ENCODE measurements around the gene TEAD1. TPM values are rescaled to one million over a fixed set of nuclear protein-coding genes. Genes with fewer than 3 reads are reported as not detected.

Gene TEAD1
- total and polyA plus RNA-seq, 2 donors (not counting 3 experiments of a cell fraction or from before 2014, with no cell fraction given) = 15.3 to 49.0 TPM

- H2AFZ ChIP-seq (ENCODE audit: low read depth, low read length) = no peak overlapping the region
- H3K27me3 ChIP-seq (ENCODE audit: control insufficient read depth in 2 of 2, insufficient read depth in 2 of 2, low read length in 2 of 2) = no peaks in the 10 kb centered on the region
- H3K36me3 ChIP-seq (ENCODE audit: control insufficient read depth in 2 of 2, extremely low read depth in 1 of 2, insufficient read depth in 2 of 2, low read length in 2 of 2) = no peaks in the 10 kb centered on the region
- BruUV-seq (replicated peaks) = no TSS peak
- H3K79me2 ChIP-seq (ENCODE audit: control insufficient read depth, insufficient read depth, low read length) = peaks cover 4% of the 10 kb centered on the region
- FAIRE-seq (peak; percentile 90), DNase-seq (ENCODE audit: low read depth, low spot score) (peak; percentile 83)
- H3K27ac ChIP-seq (ENCODE audit: insufficient read depth, low read depth, low read length) = peak overlapping the region; percentile 17
- dilution Hi-C loops (cut with MboI; ENCODE audit: extremely low pct_ligation_motif_present, low sequenced_read_pairs) = no loop called here
- H3K9me1 ChIP-seq (replicated peaks; ENCODE audit: control insufficient read depth, extremely low read depth, insufficient read depth, low read length) = no peaks in the 10 kb centered on the region
- POLR2A ChIA-PET = interaction anchor here (0.6 to 0.7 kb wide), 3 partner anchors 83 to 1959 kb away, joined by 4 to 5 read pairs (median 5); no protein-coding TSS in a partner anchor
- H3K9me3 ChIP-seq (replicated peaks; ENCODE audit: control insufficient read depth, insufficient read depth, low read length) = no peaks in the 10 kb centered on the region
- H3K9ac ChIP-seq (replicated peaks; ENCODE audit: extremely low read depth, insufficient read depth, low read length) = no peak overlapping the region
- CTCF ChIA-PET = interaction anchor here (0.8 to 2.4 kb wide), 8 partner anchors 12 to 499 kb away, joined by 3 to 8 read pairs (median 4); no protein-coding TSS in a partner anchor
- intact Hi-C loops (cut with micrococcal nuclease) = loop anchor here (1.0 kb wide), 1 partner anchor 12 kb away; no protein-coding TSS in a partner anchor
- peaks cover 14% of the 10 kb centered on the region for H3K4me1 ChIP-seq (ENCODE audit: control insufficient read depth, extremely low read depth, insufficient read depth, low read length)
- H3K4me3 ChIP-seq (replicated peaks in 1 of 3; ENCODE audit: insufficient read depth in 1 of 3, low read depth in 1 of 3, low read length in 3 of 3) = no peak overlapping the region
- peak overlapping the region; percentile 55 for H3K4me2 ChIP-seq (ENCODE audit: insufficient read depth, low read length)
- TF ChIP-seq CTCF (IDR thresholded peaks at IDR 0.05; ENCODE audit: extremely low read depth in 1 of 2, insufficient read depth in 1 of 2, low read depth in 1 of 2, low read length in 2 of 2) (no peak), MYC (IDR thresholded peaks at IDR 0.05; ENCODE audit: low read depth, low read length) (no peak), JUN (IDR thresholded peaks at IDR 0.05; ENCODE audit: borderline replicate concordance, insufficient read depth, insufficient read length, low read depth) (no peak), EZH2 (IDR thresholded peaks at IDR 0.05; ENCODE audit: borderline replicate concordance, low read depth, low read length, severe bottlenecking) (no peak), POLR2A (IDR thresholded peaks at IDR 0.05; ENCODE audit: low read depth, low read length) (no peak), FOS (IDR thresholded peaks at IDR 0.05; ENCODE audit: borderline replicate concordance, insufficient read depth, low read length) (peak; percentile 86), POLR2AphosphoS5 (IDR thresholded peaks at IDR 0.05; ENCODE audit: insufficient read depth, low read depth, low read length) (peak; percentile 18), MAX (IDR thresholded peaks at IDR 0.05; ENCODE audit: insufficient read depth, insufficient read length) (no peak), GATA2 (IDR thresholded peaks at IDR 0.05; ENCODE audit: insufficient read depth, insufficient read length, low read depth, low read length) (no peak)
- no peaks in the 10 kb centered on the region for H4K20me1 ChIP-seq (replicated peaks; ENCODE audit: control insufficient read depth, extremely low read depth, insufficient read depth, low read length)
Measured at GRCh38 chr11:12787847-12788246, 113.6 kb downstream of the TEAD1 start.
